H9 (cell line): ENCODE results near the gene FAM78A. TPM values are rescaled to one million over a fixed set of nuclear protein-coding genes. Genes with fewer than 3 reads are reported as not detected.

Source experiments
- DNase-seq: peaks from one replicate; pipeline ENCODE4 v3.0.0-alpha.2; 2017
- H2AFZ ChIP-seq: one replicate; pipeline ENCODE4 v1.6.1; 2013; ENCODE audit warnings: mild to moderate bottlenecking, low read length, control low read depth, moderate library complexity
- H2AK5ac ChIP-seq: 2 replicates; pipeline ENCODE4 v1.6.1; 2013; ENCODE audit warnings: low read length, control low read depth, mixed read lengths; ENCODE audit not compliant: insufficient read length
- H2BK120ac ChIP-seq: one replicate; pipeline ENCODE4 v1.6.1; 2013; ENCODE audit warnings: low read depth, mild to moderate bottlenecking, low read length, control low read depth, inconsistent platforms; ENCODE audit not compliant: poor library complexity, severe bottlenecking
- H2BK12ac ChIP-seq: 2 replicates; pipeline ENCODE4 v1.6.1; 2013; ENCODE audit warnings: low read length, control low read depth, mixed read lengths, low read depth; ENCODE audit not compliant: insufficient read length
- H2BK15ac ChIP-seq: 2 replicates; pipeline ENCODE4 v1.6.1; 2013; ENCODE audit warnings: low read depth, low read length, control low read depth
- H2BK20ac ChIP-seq: one replicate; pipeline ENCODE4 v1.6.1; 2013; ENCODE audit warnings: low read depth, mild to moderate bottlenecking, low read length, control low read depth, inconsistent platforms; ENCODE audit not compliant: poor library complexity, severe bottlenecking
- H2BK5ac ChIP-seq: 2 replicates; pipeline ENCODE4 v1.6.1; 2013; ENCODE audit warnings: low read length, control low read depth, mixed read lengths; ENCODE audit not compliant: insufficient read length
- H3K14ac ChIP-seq: 2 replicates; pipeline ENCODE4 v1.6.1; 2013; ENCODE audit warnings: low read length, control low read depth; ENCODE audit not compliant: insufficient read depth
- H3K18ac ChIP-seq: 2 replicates; pipeline ENCODE4 v1.6.1; 2013; ENCODE audit warnings: low read depth, mild to moderate bottlenecking, mixed read lengths, low read length, control low read depth; ENCODE audit not compliant: insufficient read length
- H3K23ac ChIP-seq: 2 replicates; pipeline ENCODE4 v1.6.1; 2013; ENCODE audit warnings: low read length, control low read depth, mixed read lengths, low read depth; ENCODE audit not compliant: insufficient read length
- H3K23me2 ChIP-seq: 2 replicates; pipeline ENCODE4 v1.6.1; 2013; ENCODE audit warnings: low read depth, mild to moderate bottlenecking, mixed read lengths, low read length, control low read depth; ENCODE audit not compliant: insufficient read length, poor library complexity, severe bottlenecking
- H3K27ac ChIP-seq: 2 replicates; pipeline ENCODE4 v1.5.1; 2013; ENCODE audit warnings: low read length, control low read depth, mixed read lengths, low read depth; ENCODE audit not compliant: insufficient read length
- H3K27me3 ChIP-seq: 2 replicates; pipeline ENCODE4 v1.6.1; 2013; ENCODE audit warnings: low read length, control low read depth, inconsistent platforms; ENCODE audit not compliant: insufficient read depth
- H3K4ac ChIP-seq: 2 replicates; pipeline ENCODE4 v1.6.1; 2013; ENCODE audit warnings: low read depth, mild to moderate bottlenecking, control low read depth, inconsistent platforms, low read length, moderate library complexity
- H3K4me1 ChIP-seq: 2 replicates; pipeline ENCODE4 v1.6.1; 2013; ENCODE audit warnings: low read length, control low read depth, inconsistent platforms; ENCODE audit not compliant: insufficient read depth
- H3K4me2 ChIP-seq: 2 replicates; pipeline ENCODE4 v1.6.1; 2013; ENCODE audit warnings: low read length, control low read depth, mixed read lengths; ENCODE audit not compliant: insufficient read length, insufficient read depth
- H3K56ac ChIP-seq: 2 replicates; pipeline ENCODE4 v1.6.1; 2013; ENCODE audit warnings: low read depth, mild to moderate bottlenecking, mixed read lengths, low read length, control low read depth; ENCODE audit not compliant: insufficient read length
- H3K79me1 ChIP-seq: 2 replicates; pipeline ENCODE4 v1.6.1; 2013; ENCODE audit warnings: low read depth, mild to moderate bottlenecking, moderate library complexity, low read length, control low read depth, inconsistent platforms; ENCODE audit not compliant: insufficient read depth, poor library complexity, severe bottlenecking
- H3K79me2 ChIP-seq: 2 replicates; pipeline ENCODE4 v1.6.1; 2013; ENCODE audit warnings: low read length, control low read depth, inconsistent platforms; ENCODE audit not compliant: insufficient read depth
- H3K9ac ChIP-seq: 2 replicates; pipeline ENCODE4 v1.6.1; 2013; ENCODE audit warnings: low read length, control low read depth, mixed read lengths; ENCODE audit not compliant: insufficient read length; ENCODE audit errors: extremely low read depth
- H3K9me3 ChIP-seq: one replicate; pipeline ENCODE4 v1.6.1; 2013; ENCODE audit warnings: low read depth, low read length, inconsistent platforms; ENCODE audit not compliant: control insufficient read depth
- H3T11ph ChIP-seq: one replicate; pipeline ENCODE4 v1.6.1; 2013; ENCODE audit warnings: mild to moderate bottlenecking, low read length, control low read depth, inconsistent platforms
- H4K20me1 ChIP-seq: one replicate; pipeline ENCODE4 v1.6.1; 2013; ENCODE audit not compliant: control insufficient read depth, insufficient read length, insufficient read depth
- H4K5ac ChIP-seq: 2 replicates; pipeline ENCODE4 v1.6.1; 2013; ENCODE audit warnings: low read depth, mild to moderate bottlenecking, mixed read lengths, low read length, control low read depth; ENCODE audit not compliant: insufficient read length
- H4K8ac ChIP-seq: replicated peaks from 2 replicates; pipeline ENCODE4 v1.6.1; 2013; ENCODE audit warnings: low read length, control low read depth, mixed read lengths, low read depth; ENCODE audit not compliant: insufficient read length
- H4K91ac ChIP-seq: 2 replicates; pipeline ENCODE4 v1.6.1; 2013; ENCODE audit warnings: low read depth, mild to moderate bottlenecking, moderate library complexity, mixed read lengths, low read length, control low read depth; ENCODE audit not compliant: insufficient read length
- H3K27ac Mint-ChIP-seq, 3 experiments: 2 replicates in 2 of 3; 3 replicates in 1 of 3; pipeline ENCODE4 v1.8.0; 2020 to 2021; ENCODE audit warnings: mixed read lengths in 3 of 3, mild to moderate bottlenecking in 1 of 3, moderate library complexity in 1 of 3
- H3K27me3 Mint-ChIP-seq: 2 replicates; pipeline ENCODE4 v1.8.0; 2021; ENCODE audit warnings: low read depth, mild to moderate bottlenecking, moderate library complexity, mixed read lengths
- H3K36me3 Mint-ChIP-seq, 3 experiments: 2 replicates in 2 of 3; 3 replicates in 1 of 3; pipeline ENCODE4 v1.8.0; 2020 to 2021; ENCODE audit warnings: low read depth in 3 of 3, mixed read lengths in 3 of 3; ENCODE audit not compliant: insufficient read depth in 1 of 3
- H3K4me1 Mint-ChIP-seq, 2 experiments: 2 replicates each; pipeline ENCODE4 v1.8.0; 2020; ENCODE audit warnings: mixed read lengths in 2 of 2
- H3K4me3 Mint-ChIP-seq, 2 experiments: 2 replicates in 1 of 2; 3 replicates in 1 of 2; pipeline ENCODE4 v1.8.0; 2020 to 2021; ENCODE audit warnings: mild to moderate bottlenecking in 2 of 2, mixed read lengths in 2 of 2, moderate library complexity in 1 of 2
- H3K9me3 Mint-ChIP-seq, 2 experiments: 2 replicates in 1 of 2; 3 replicates in 1 of 2; pipeline ENCODE4 v1.8.0; 2020; ENCODE audit warnings: mild to moderate bottlenecking in 2 of 2, mixed read lengths in 2 of 2, moderate library complexity in 1 of 2
- WGBS: extraction: QIAGEN DNeasy Blood & Tissue Kit; methylation state at CpG from one replicate; pipeline ENCODE4 v1.1.7; 2013; ENCODE audit warnings: missing lambda C conversion rate, low lambda C conversion rate, mixed read lengths; ENCODE audit not compliant: insufficient read length; ENCODE audit errors: extremely low coverage; 5-methylcytosine and 5-hydroxymethylcytosine counted together
- total RNA-seq: library from RNA; stranded (reverse); gene quantifications from 2 replicates; pipeline ENCODE4 v1.2.1, GENCODE V29; 2021
- TF ChIP-seq, protein P1 (sequence below): fragments of 200-600 bp; sonication (generic); conservative IDR thresholded peaks from 3 replicates; pipeline ENCODE4 v1.8.0; 2021; ENCODE audit warnings: antibody characterized with exemption, mild to moderate bottlenecking

Gene FAM78A
- total RNA-seq, 1 experiment from 2014 or later: 1.9 TPM

DNA sequence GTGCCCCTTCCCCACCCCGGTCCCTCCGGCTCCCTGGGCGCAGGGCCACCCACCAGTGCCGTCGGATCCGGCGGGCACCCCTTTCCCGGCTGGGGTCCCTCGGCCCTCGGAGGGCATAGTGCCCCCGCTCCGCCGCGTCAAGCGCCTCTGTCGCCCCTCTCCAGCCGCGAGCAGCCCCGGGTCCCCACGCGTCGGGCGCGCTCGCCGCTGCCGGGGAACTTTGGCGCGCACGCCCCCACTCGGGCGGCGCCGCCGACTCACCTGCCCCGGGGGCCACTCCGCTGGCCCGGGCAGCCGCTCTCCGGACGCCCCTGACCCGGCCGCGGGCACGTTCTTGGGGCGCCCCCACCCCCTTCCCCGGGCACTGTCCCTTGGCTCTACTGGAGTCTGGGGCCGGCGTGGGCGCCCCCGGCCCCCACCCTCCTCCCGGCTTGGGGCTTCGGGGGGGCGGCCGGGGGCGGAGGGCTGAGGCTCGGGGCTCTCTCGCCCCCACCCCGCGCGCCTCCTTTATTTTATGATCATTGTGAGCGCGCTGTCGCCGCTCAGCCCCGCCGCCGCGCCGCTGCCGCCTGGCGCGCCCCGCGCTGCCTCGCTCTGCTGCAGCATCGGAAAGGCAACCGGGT lies 1.1 kb upstream of the FAM78A start:
- Histone ChIP-seq H3K4me2 (peak overlapping the region; percentile 3), H3K14ac (no peak overlapping the region), H3K27me3 (peaks cover 10% of the 10 kb centered on the region; the same call in 1 of the 2 replicates)

More for the DNA sequence above, 1.1 kb upstream of the FAM78A start:
- Mint-ChIP-seq H3K4me3 (peak overlapping the region; percentile 48 to 68; a peak in 2 of 5 replicates), H3K9me3 (no peaks in the 10 kb centered on the region; a peak in 1 of 5 replicates), H3K27me3 (peaks cover 50% of the 10 kb centered on the region), H3K27ac (no peak overlapping the region), H3K36me3 (no peaks in the 10 kb centered on the region; a peak in 1 of 7 replicates), H3K4me1 (peaks cover 24 to 44% of the 10 kb centered on the region in 2 experiments)
- Histone ChIP-seq H2AFZ (no peak overlapping the region), H3K27ac (no peak overlapping the region), H3K9me3 (no peaks in the 10 kb centered on the region), H2BK20ac (no peak overlapping the region), H2BK15ac (no peak overlapping the region), H3K79me2 (no peaks in the 10 kb centered on the region), H4K20me1 (peaks cover 6% of the 10 kb centered on the region), H4K91ac (no peak overlapping the region), H3K56ac (no peak overlapping the region), H3T11ph (no peak overlapping the region), H4K5ac (no peak overlapping the region), H2BK120ac (no peak overlapping the region), H3K79me1 (no peaks in the 10 kb centered on the region), H3K4ac (no peak overlapping the region), H3K18ac (no peak overlapping the region), H3K23me2 (peaks cover 7% of the 10 kb centered on the region), H3K4me1 (peaks cover 3% of the 10 kb centered on the region; the same call in 1 of the 2 replicates), H3K9ac (no peak overlapping the region), H2BK5ac (no peak overlapping the region), H3K23ac (no peak overlapping the region), H2AK5ac (no peak overlapping the region), H2BK12ac (no peak overlapping the region), H4K8ac (no peak overlapping the region)
- WGBS: no CpG with 5 or more reads among the region's 78 CpGs
- no peak for DNase-seq
- TF ChIP-seq, protein P1, sequence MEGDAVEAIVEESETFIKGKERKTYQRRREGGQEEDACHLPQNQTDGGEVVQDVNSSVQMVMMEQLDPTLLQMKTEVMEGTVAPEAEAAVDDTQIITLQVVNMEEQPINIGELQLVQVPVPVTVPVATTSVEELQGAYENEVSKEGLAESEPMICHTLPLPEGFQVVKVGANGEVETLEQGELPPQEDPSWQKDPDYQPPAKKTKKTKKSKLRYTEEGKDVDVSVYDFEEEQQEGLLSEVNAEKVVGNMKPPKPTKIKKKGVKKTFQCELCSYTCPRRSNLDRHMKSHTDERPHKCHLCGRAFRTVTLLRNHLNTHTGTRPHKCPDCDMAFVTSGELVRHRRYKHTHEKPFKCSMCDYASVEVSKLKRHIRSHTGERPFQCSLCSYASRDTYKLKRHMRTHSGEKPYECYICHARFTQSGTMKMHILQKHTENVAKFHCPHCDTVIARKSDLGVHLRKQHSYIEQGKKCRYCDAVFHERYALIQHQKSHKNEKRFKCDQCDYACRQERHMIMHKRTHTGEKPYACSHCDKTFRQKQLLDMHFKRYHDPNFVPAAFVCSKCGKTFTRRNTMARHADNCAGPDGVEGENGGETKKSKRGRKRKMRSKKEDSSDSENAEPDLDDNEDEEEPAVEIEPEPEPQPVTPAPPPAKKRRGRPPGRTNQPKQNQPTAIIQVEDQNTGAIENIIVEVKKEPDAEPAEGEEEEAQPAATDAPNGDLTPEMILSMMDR: no peak
